ACC112 (cell line): ENCODE data around the gene SFSWAP.

Experiments
- H2AFZ ChIP-seq: fragments of 200-600 bp; sonication (generic); one replicate; pipeline ENCODE4 v1.6.0; 2017; ENCODE audit warnings: antibody characterized with exemption, low read length; ENCODE audit not compliant: unreplicated experiment
- H3K27ac ChIP-seq: fragments of 200-600 bp; sonication (generic); 2 replicates; pipeline ENCODE4 v1.5.1; 2014; ENCODE audit warnings: low read depth, mild to moderate bottlenecking, antibody characterized with exemption, low read length, moderate library complexity
- H3K27me3 ChIP-seq: fragments of 200-600 bp; sonication (generic); 2 replicates; pipeline ENCODE4 v1.6.1; 2014; ENCODE audit warnings: mild to moderate bottlenecking, antibody characterized with exemption, low read length, moderate library complexity, mixed read lengths; ENCODE audit not compliant: insufficient read depth
- H3K36me3 ChIP-seq: fragments of 200-600 bp; sonication (generic); 2 replicates; pipeline ENCODE4 v1.6.1; 2016; ENCODE audit warnings: mild to moderate bottlenecking, antibody characterized with exemption, low read length, moderate library complexity, mixed read lengths; ENCODE audit not compliant: insufficient read depth
- H3K4me1 ChIP-seq: fragments of 200-600 bp; sonication (generic); one replicate; pipeline ENCODE4 v1.6.1; 2016; ENCODE audit warnings: low read length, mixed read lengths; ENCODE audit not compliant: insufficient read depth, unreplicated experiment, control insufficient read depth
- H3K4me3 ChIP-seq: fragments of 200-600 bp; sonication (generic); 2 replicates; pipeline ENCODE4 v1.5.1; 2014; ENCODE audit warnings: mild to moderate bottlenecking, low read depth, low read length
- H3K79me2 ChIP-seq: fragments of 200-600 bp; sonication (generic); one replicate; pipeline ENCODE4 v1.6.0; 2016; ENCODE audit warnings: low read length; ENCODE audit not compliant: control insufficient read depth, unreplicated experiment, insufficient read depth

Gene SFSWAP

GRCh38 chr12:131690320-131690719 lies 20.6 kb upstream of the SFSWAP start:
- no peak overlapping the region for H2AFZ ChIP-seq
- H3K27me3 ChIP-seq, result peaks cover 24% of the 10 kb centered on the region; the same call in 1 of the 2 replicates
- no peak overlapping the region for H3K4me3 ChIP-seq
- H3K79me2 ChIP-seq, result no peaks in the 10 kb centered on the region
- no peaks in the 10 kb centered on the region for H3K36me3 ChIP-seq
- no peaks in the 10 kb centered on the region for H3K4me1 ChIP-seq
- no peak overlapping the region for H3K27ac ChIP-seq

GRCh38 chr12:131692431-131692830 lies 18.5 kb upstream of the SFSWAP start:
- H3K79me2 ChIP-seq, result no peaks in the 10 kb centered on the region
- no peaks in the 10 kb centered on the region for H3K4me1 ChIP-seq
- peaks cover 24% of the 10 kb centered on the region; the same call in 1 of the 2 replicates for H3K27me3 ChIP-seq
- H3K36me3 ChIP-seq, result no peaks in the 10 kb centered on the region
- no peak overlapping the region for H3K27ac ChIP-seq
- H2AFZ ChIP-seq, result no peak overlapping the region
- H3K4me3 ChIP-seq, result no peak overlapping the region

GRCh38 chr12:131693149-131693548 lies 17.7 kb upstream of the SFSWAP start:
- Histone ChIP-seq H2AFZ (no peak overlapping the region), H3K4me1 (no peaks in the 10 kb centered on the region), H3K36me3 (no peaks in the 10 kb centered on the region), H3K4me3 (no peak overlapping the region), H3K79me2 (no peaks in the 10 kb centered on the region), H3K27me3 (peaks cover 24% of the 10 kb centered on the region; the same call in 1 of the 2 replicates), H3K27ac (no peak overlapping the region)

- H2AFZ ChIP-seq, result no peak overlapping the region
- peaks cover 24% of the 10 kb centered on the region; the same call in 1 of the 2 replicates for H3K27me3 ChIP-seq
- H3K36me3 ChIP-seq, result no peaks in the 10 kb centered on the region
- H3K79me2 ChIP-seq, result no peaks in the 10 kb centered on the region
- H3K27ac ChIP-seq, result no peak overlapping the region
- H3K4me1 ChIP-seq, result no peaks in the 10 kb centered on the region
- H3K4me3 ChIP-seq, result no peak overlapping the region
These were observed 16.6 kb upstream of the SFSWAP start for GRCh38 chr12:131694116-131694838.

GRCh38 chr12:131695968-131696367 lies 14.9 kb upstream of the SFSWAP start:
- no peak overlapping the region for H3K4me3 ChIP-seq
- no peaks in the 10 kb centered on the region for H3K4me1 ChIP-seq
- H2AFZ ChIP-seq, result no peak overlapping the region
- no peak overlapping the region for H3K27ac ChIP-seq
- H3K36me3 ChIP-seq, result no peaks in the 10 kb centered on the region
- H3K79me2 ChIP-seq, result no peaks in the 10 kb centered on the region
- peaks cover 14% of the 10 kb centered on the region; the same call in 1 of the 2 replicates for H3K27me3 ChIP-seq

GRCh38 chr12:131698286-131698685 lies 12.6 kb upstream of the SFSWAP start:
- Histone ChIP-seq H3K36me3 (no peaks in the 10 kb centered on the region), H3K27me3 (no peaks in the 10 kb centered on the region; the same call in 1 of the 2 replicates), H3K4me1 (no peaks in the 10 kb centered on the region), H2AFZ (no peak overlapping the region), H3K4me3 (no peak overlapping the region), H3K79me2 (no peaks in the 10 kb centered on the region), H3K27ac (no peak overlapping the region)

- H3K36me3 ChIP-seq, result no peaks in the 10 kb centered on the region
- H3K4me3 ChIP-seq, result no peak overlapping the region
- no peak overlapping the region for H3K27ac ChIP-seq
- H3K79me2 ChIP-seq, result no peaks in the 10 kb centered on the region
- no peaks in the 10 kb centered on the region for H3K4me1 ChIP-seq
- H3K27me3 ChIP-seq, result no peaks in the 10 kb centered on the region; the same call in 1 of the 2 replicates
- H2AFZ ChIP-seq, result no peak overlapping the region
These were observed 11.5 kb upstream of the SFSWAP start for GRCh38 chr12:131699434-131699833.

- no peak overlapping the region for H3K4me3 ChIP-seq
- H3K36me3 ChIP-seq, result no peaks in the 10 kb centered on the region
- H2AFZ ChIP-seq, result no peak overlapping the region
- no peaks in the 10 kb centered on the region for H3K4me1 ChIP-seq
- no peaks in the 10 kb centered on the region for H3K79me2 ChIP-seq
- H3K27ac ChIP-seq, result no peak overlapping the region
- H3K27me3 ChIP-seq, result no peaks in the 10 kb centered on the region; the same call in 1 of the 2 replicates
These were observed 10.6 kb upstream of the SFSWAP start for GRCh38 chr12:131700271-131700670.

- Histone ChIP-seq H2AFZ (no peak overlapping the region), H3K27me3 (no peaks in the 10 kb centered on the region; the same call in 1 of the 2 replicates), H3K27ac (no peak overlapping the region), H3K36me3 (no peaks in the 10 kb centered on the region), H3K4me3 (no peak overlapping the region), H3K4me1 (no peaks in the 10 kb centered on the region), H3K79me2 (no peaks in the 10 kb centered on the region)
These were observed 9.0 kb upstream of the SFSWAP start for GRCh38 chr12:131701705-131702572.

- Histone ChIP-seq H2AFZ (no peak overlapping the region), H3K27me3 (no peaks in the 10 kb centered on the region; the same call in 1 of the 2 replicates), H3K4me1 (no peaks in the 10 kb centered on the region), H3K79me2 (no peaks in the 10 kb centered on the region), H3K4me3 (no peak overlapping the region), H3K27ac (no peak overlapping the region), H3K36me3 (no peaks in the 10 kb centered on the region)
These were observed 8.4 kb upstream of the SFSWAP start for GRCh38 chr12:131702573-131702877.
